Hypothalamus (tissue), 51 donors: ENCODE measurements around the gene INPP5A.
"Not testable (repeated sequence)": the region's sequence is repeated elsewhere in the genome, so short reads cannot be mapped to it uniquely, and the experiment has no call there.

Experiments
- DNase-seq, 51 donors: peaks; one replicate each; lab custom pipeline; 2025; lab: John Stamatoyannopoulos, UW

The INPP5A gene

GRCh38 chr10:132697578-132698200, 160.1 kb downstream of the INPP5A start:
- no peak for DNase-seq

- no peak for DNase-seq
Measured at GRCh38 chr10:132698211-132698751, 160.7 kb downstream of the INPP5A start.

- DNase-seq: no peak
Measured at GRCh38 chr10:132698761-132699391, 161.3 kb downstream of the INPP5A start.

- no peak for DNase-seq
Measured at GRCh38 chr10:132699411-132700155, 162.0 kb downstream of the INPP5A start.

- DNase-seq: peak in 1 of 51 donors; percentile 8
Measured at GRCh38 chr10:132700156-132701098, 162.8 kb downstream of the INPP5A start.

GRCh38 chr10:132701099-132701845, 163.7 kb downstream of the INPP5A start:
- DNase-seq: no peak

GRCh38 chr10:132701846-132702190, 164.2 kb downstream of the INPP5A start:
- DNase-seq: no peak

GRCh38 chr10:132702601-132703418, 165.2 kb downstream of the INPP5A start:
- no peak for DNase-seq

- no peak for DNase-seq
Measured at GRCh38 chr10:132703419-132704007, 165.9 kb downstream of the INPP5A start.

GRCh38 chr10:132704008-132704814, 166.6 kb downstream of the INPP5A start:
- no peak for DNase-seq

- DNase-seq: not testable (repeated sequence)
Measured at GRCh38 chr10:132704815-132705064, 167.2 kb downstream of the INPP5A start.

GRCh38 chr10:132705173-132705572, 167.6 kb downstream of the INPP5A start:
- DNase-seq: peak in 20 of 51 donors; percentile 14 to 67 (median 42)

- DNase-seq: no peak
Measured at GRCh38 chr10:132705943-132706342, 168.4 kb downstream of the INPP5A start.

- no peak for DNase-seq
Measured at GRCh38 chr10:132706701-132707100, 169.1 kb downstream of the INPP5A start.

- DNase-seq: no peak
Measured at GRCh38 chr10:132707121-132707775, 169.7 kb downstream of the INPP5A start.

GRCh38 chr10:132707776-132708171, 170.2 kb downstream of the INPP5A start:
- no peak for DNase-seq

GRCh38 chr10:132708441-132708840, 170.9 kb downstream of the INPP5A start:
- peak in 22 of 51 donors; percentile 16 to 73 (median 49) for DNase-seq
